Esophagus (tissue), 2 donors: Measurements from ENCODE around the gene SIM2. TPM values are rescaled to one million over a fixed set of nuclear protein-coding genes. Genes with fewer than 3 reads are reported as not detected.

ENCODE experiments used
- H3K27ac ChIP-seq, 2 donors: one replicate each; pipeline ENCODE4 v1.5.1; 2013; ENCODE audit warnings: low read depth in 2 of 2, mild to moderate bottlenecking in 2 of 2, inconsistent platforms in 1 of 2, low read length in 1 of 2, moderate library complexity in 1 of 2
- H3K27me3 ChIP-seq, 2 donors: one replicate each; pipeline ENCODE4 v1.6.1; 2013; ENCODE audit warnings: low read length in 2 of 2, control low read depth in 1 of 2, mild to moderate bottlenecking in 1 of 2; ENCODE audit not compliant: insufficient read depth in 2 of 2, control insufficient read depth in 1 of 2
- H3K36me3 ChIP-seq, 2 donors: one replicate each; pipeline ENCODE4 v1.6.1; 2013; ENCODE audit warnings: low read length in 1 of 2; ENCODE audit not compliant: control insufficient read depth in 2 of 2, insufficient read depth in 2 of 2
- H3K4me1 ChIP-seq, 2 donors: one replicate each; pipeline ENCODE4 v1.6.1; 2013; ENCODE audit warnings: low read length in 1 of 2; ENCODE audit not compliant: control insufficient read depth in 2 of 2, insufficient read depth in 2 of 2
- H3K4me3 ChIP-seq, 2 donors: one replicate each; pipeline ENCODE4 v1.5.1; 2013; ENCODE audit warnings: low read length in 2 of 2, mild to moderate bottlenecking in 2 of 2, low read depth in 1 of 2, moderate library complexity in 1 of 2
- H3K9me3 ChIP-seq, 2 donors: one replicate each; pipeline ENCODE4 v1.6.1; 2013; ENCODE audit warnings: mild to moderate bottlenecking in 2 of 2, low read depth in 1 of 2, low read length in 1 of 2, moderate library complexity in 1 of 2; ENCODE audit not compliant: control insufficient read depth in 2 of 2, insufficient read depth in 1 of 2
- WGBS, 2 donors: extraction: QIAGEN DNeasy Blood & Tissue Kit; methylation state at CpG; one replicate each; pipeline ENCODE4 v1.1.7; 2013; 5-methylcytosine and 5-hydroxymethylcytosine counted together
- polyA plus RNA-seq, 2 donors: library from polyadenylated mRNA; stranded (reverse); fragments of 200-250 nt; gene quantifications; one replicate each; pipeline ENCODE4 v1.2.3, GENCODE V29; 2013
- donor health status: healthy with polysubstance abuse.
- donor health status: Bipolar disorder and iron deficiency.

Gene SIM2
- polyA plus RNA-seq, 2 donors: 18.7 to 42.9 TPM

DNA sequence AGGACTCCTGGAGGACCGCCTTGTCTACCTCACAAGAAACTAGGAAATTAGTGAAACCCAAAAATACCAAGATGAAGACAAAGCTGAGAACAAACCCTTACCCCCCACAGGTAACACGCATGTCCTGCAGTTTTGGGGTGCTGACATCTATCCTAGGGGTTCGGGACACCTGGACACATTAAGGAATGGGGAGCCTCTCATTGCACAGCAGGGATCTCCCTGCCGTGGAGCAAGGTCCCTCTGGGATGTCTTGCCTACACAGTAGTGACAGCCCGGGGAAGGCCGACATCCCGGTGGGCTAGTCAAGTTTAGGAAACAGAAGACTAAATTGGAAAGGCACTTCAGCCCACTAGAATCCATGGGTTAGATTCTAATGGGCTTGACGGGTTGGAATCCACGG, 44.5 kb downstream of the SIM2 start:
- Histone ChIP-seq H3K27me3 (no peaks in the 10 kb centered on the region), H3K9me3 (no peaks in the 10 kb centered on the region), H3K4me1 (peaks cover 0 to 3% of the 10 kb centered on the region in 2 donors), H3K27ac (no peak overlapping the region), H3K4me3 (no peak overlapping the region), H3K36me3 (peaks cover 0 to 24% of the 10 kb centered on the region in 2 donors)
- 86 to 92% methylated on average over 9 of the region's 9 CpGs for WGBS, 2 donors

DNA sequence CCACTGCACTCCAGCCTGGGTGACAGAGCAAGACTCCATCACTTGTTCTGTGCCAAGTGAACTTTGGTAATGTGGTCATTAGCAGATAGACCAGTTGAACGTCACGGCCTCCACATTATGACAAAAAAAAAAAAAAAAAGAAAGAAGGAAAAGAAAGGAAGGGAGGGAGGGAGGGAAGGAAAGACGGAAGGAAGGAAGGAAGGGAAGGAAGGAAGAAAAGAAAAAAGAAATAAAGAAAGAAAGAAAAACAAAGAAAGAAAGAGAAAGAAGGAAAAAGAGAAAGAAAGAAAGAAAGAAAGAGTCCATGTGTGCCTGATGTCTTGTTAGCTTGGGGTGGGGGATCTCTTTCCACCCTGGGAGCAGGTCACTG, 45.3 kb downstream of the SIM2 start:
- Histone ChIP-seq H3K27ac (no peak overlapping the region), H3K36me3 (peaks cover 0 to 24% of the 10 kb centered on the region in 2 donors), H3K27me3 (no peaks in the 10 kb centered on the region), H3K4me1 (peaks cover 0 to 3% of the 10 kb centered on the region in 2 donors), H3K9me3 (no peaks in the 10 kb centered on the region), H3K4me3 (no peak overlapping the region)
- 60 to 77% methylated on average over 3 of the region's 3 CpGs for WGBS, 2 donors

DNA sequence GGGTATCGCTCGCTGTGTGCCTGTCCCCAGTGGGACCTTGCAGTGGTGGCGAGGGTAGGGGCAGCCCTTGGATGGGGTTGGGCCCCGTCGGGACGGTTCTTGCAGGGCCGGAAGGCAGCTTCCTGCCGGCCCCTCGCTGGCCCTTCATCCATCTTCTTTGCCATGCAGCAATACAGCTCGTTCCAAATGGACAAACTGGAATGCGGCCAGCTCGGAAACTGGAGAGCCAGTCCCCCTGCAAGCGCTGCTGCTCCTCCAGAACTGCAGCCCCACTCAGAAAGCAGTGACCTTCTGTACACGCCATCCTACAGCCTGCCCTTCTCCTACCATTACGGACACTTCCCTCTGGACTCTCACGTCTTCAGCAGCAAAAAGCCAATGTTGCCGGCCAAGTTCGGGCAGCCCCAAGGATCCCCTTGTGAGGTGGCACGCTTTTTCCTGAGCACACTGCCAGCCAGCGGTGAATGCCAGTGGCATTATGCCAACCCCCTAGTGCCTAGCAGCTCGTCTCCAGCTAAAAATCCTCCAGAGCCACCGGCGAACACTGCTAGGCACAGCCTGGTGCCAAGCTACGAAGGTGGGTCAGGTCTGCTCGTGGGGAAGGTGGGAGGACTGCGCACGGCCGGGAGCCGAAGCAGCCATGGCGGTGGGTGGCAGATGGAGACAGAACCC, 45.8 kb downstream of the SIM2 start:
- WGBS, 2 donors: 38 to 43% methylated on average over 29 to 30 of the region's 30 CpGs
- Histone ChIP-seq H3K4me3 (no peak overlapping the region), H3K4me1 (peaks cover 0 to 3% of the 10 kb centered on the region in 2 donors), H3K27ac (no peak overlapping the region), H3K27me3 (no peaks in the 10 kb centered on the region), H3K9me3 (no peaks in the 10 kb centered on the region), H3K36me3 (peaks cover 0 to 26% of the 10 kb centered on the region in 2 donors)

DNA sequence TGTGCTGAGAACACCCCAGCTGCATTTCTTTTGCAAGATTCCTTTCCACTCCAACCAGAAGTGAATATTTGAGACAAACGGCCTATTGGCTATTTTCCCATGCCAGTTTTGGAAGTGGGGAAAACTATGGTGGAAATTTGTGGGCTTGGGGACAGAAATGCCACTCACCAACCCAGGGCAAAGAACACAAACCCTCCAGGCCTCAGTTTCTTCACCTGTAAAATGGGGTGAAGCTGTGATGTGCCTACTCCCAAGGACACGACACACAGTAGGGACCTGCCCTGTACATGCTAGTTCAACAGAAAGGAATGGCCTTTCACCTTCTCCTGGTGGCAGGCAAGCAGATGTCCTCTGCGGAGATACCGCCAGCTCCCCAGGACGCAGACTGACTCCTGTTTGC, 46.5 kb downstream of the SIM2 start:
- Histone ChIP-seq H3K4me3 (no peak overlapping the region), H3K27me3 (no peaks in the 10 kb centered on the region), H3K9me3 (no peaks in the 10 kb centered on the region), H3K36me3 (peaks cover 0 to 28% of the 10 kb centered on the region in 2 donors), H3K27ac (no peak overlapping the region), H3K4me1 (peaks cover 0 to 3% of the 10 kb centered on the region in 2 donors)
- 84 to 85% methylated on average over 5 of the region's 5 CpGs for WGBS, 2 donors

DNA sequence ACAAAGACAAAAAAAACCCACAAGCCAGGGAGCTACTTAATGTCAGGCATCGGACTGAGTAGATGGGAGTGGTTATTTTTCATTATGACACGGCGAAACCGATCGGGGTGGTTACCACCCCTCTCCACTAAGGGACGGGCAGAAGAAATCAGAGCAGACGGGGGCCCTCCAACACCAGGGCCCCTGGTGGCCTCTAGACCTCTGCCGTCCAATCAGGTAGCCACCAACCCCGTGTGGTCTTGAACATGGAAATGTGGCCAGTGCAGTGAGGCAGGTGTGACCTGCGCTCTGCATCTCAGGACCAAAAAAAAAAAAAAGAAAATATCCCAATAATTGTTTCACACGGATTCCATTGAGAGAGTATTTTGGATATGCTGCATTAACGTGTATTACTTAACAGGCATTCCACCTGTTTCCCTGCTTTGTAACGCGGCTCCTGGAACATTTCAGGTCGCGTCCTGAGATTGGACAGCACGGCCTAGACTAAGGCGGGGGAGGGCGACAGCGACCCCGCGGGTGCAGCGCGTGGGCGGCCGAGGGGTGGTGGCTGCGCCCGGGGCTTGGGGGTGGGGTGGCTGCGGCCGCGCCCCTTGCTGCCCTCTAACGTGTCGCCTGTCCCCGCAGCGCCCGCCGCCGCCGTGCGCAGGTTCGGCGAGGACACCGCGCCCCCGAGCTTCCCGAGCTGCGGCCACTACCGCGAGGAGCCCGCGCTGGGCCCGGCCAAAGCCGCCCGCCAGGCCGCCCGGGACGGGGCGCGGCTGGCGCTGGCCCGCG, 48.3 kb downstream of the SIM2 start:
- Histone ChIP-seq H3K36me3 (peaks cover 0 to 22% of the 10 kb centered on the region in 2 donors), H3K9me3 (no peaks in the 10 kb centered on the region), H3K27ac (peak overlapping the region in 1 of 2 donors; percentile 22), H3K27me3 (no peaks in the 10 kb centered on the region), H3K4me1 (peaks cover 0 to 3% of the 10 kb centered on the region in 2 donors), H3K4me3 (peak overlapping the region; percentile 4 to 46)
- WGBS, 2 donors: 20 to 33% methylated on average over 32 to 62 of the region's 62 CpGs

DNA sequence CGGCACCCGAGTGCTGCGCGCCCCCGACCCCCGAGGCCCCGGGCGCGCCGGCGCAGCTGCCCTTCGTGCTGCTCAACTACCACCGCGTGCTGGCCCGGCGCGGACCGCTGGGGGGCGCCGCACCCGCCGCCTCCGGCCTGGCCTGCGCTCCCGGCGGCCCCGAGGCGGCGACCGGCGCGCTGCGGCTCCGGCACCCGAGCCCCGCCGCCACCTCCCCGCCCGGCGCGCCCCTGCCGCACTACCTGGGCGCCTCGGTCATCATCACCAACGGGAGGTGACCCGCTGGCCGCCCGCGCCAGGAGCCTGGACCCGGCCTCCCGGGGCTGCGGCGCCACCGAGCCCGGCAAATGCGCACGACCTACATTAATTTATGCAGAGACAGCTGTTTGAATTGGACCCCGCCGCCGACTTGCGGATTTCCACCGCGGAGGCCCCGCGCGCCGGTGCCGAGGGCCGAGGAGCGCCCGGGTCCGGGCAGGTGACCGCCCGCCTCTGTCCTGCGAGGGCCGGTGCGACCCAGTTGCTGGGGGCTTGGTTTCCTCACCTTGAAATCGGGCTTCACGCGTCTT, 49.0 kb downstream of the SIM2 start:
- H3K27me3 ChIP-seq: no peaks in the 10 kb centered on the region
- 15 to 28% methylated on average over 72 to 80 of the region's 80 CpGs for WGBS, 2 donors

DNA sequence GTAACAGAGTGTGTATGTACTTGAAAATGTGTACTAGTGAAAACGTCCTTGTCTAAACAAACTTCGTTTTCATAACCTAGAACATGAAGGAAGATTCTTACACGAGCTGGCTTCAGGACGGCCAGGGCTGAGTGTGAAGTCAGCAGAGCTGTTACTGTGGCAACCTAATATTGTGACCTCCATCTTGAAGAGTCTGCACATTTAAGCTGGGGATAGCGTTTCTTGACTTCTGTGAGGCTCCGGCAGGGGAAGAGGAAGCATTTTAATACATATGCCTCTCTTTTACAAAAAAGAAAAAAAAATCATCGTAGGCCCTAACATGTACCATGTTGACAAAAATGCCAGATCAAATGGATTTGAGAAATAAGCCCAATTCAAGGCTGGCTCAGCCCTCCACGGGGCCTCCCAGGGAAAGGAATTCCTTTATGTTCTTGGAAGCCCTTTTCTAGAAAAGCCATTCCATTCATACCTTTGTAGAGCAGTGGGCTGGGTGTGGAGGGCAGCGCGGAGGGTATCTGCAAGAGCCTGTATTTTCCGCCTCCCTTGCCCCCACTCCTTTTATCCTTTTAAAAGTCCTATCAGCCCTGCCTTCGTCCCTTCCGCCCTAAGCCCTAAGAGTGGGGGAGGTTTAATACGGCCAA, 51.1 kb downstream of the SIM2 start:
- H3K9me3 ChIP-seq: no peaks in the 10 kb centered on the region
- H3K27me3 ChIP-seq: no peaks in the 10 kb centered on the region
- H3K4me1 ChIP-seq: peaks cover 0 to 6% of the 10 kb centered on the region in 2 donors
- no peak overlapping the region for H3K27ac ChIP-seq
- peaks cover 0 to 15% of the 10 kb centered on the region in 2 donors for H3K36me3 ChIP-seq
- 55 to 68% methylated on average over 14 of the region's 14 CpGs for WGBS, 2 donors
- no peak overlapping the region for H3K4me3 ChIP-seq

More for the DNA sequence above, 49.0 kb downstream of the SIM2 start:
- H3K27ac ChIP-seq: no peak overlapping the region
- H3K4me3 ChIP-seq: peak overlapping the region in 1 of 2 donors; percentile 46
- H3K4me1 ChIP-seq: peaks cover 0 to 3% of the 10 kb centered on the region in 2 donors
- no peaks in the 10 kb centered on the region for H3K9me3 ChIP-seq
- peaks cover 0 to 22% of the 10 kb centered on the region in 2 donors for H3K36me3 ChIP-seq

DNA sequence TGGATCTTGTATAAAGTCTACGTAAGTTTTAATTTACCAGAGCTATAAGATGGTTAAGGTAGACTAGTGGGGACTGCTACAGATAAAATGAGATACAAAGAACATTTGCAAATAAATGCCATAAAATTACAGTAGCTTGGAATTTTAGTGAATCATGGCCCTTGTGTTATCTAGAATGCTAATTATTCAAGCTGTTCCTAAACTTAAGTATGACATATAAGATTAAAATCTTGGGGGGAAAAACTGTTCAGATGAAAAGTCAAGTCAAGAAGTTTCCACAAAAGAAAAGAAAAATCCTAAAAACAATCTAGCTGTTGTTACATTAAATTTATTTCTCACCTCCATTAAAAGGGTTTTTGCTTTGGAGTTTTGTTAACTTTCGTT, 51.7 kb downstream of the SIM2 start:
- Histone ChIP-seq H3K9me3 (no peaks in the 10 kb centered on the region), H3K36me3 (peaks cover 0 to 13% of the 10 kb centered on the region in 2 donors), H3K27ac (no peak overlapping the region), H3K27me3 (no peaks in the 10 kb centered on the region), H3K4me1 (peaks cover 0 to 6% of the 10 kb centered on the region in 2 donors), H3K4me3 (no peak overlapping the region)
- 94 to 97% methylated on average over 2 of the region's 2 CpGs for WGBS, 2 donors

DNA sequence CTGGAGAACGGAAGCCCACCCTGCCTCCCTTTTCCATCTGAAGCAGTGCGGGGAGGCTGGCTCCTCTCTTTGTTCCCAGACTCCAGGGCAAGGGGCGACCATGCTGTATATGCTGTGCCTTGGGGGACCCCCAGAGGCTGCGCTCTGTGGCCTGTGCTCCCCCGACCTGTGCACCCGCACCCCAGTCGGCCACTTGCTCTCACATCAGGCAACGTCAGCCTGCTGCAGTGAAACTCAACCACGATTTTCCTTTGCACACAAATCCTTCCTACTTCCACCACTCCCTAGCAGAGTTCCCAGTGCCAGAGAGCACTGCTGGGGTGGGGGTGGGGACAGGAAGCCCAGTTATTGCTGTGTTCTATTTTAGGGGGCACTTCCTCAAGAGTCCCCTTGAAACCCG, 52.5 kb downstream of the SIM2 start:
- Histone ChIP-seq H3K9me3 (no peaks in the 10 kb centered on the region), H3K27ac (no peak overlapping the region), H3K27me3 (no peaks in the 10 kb centered on the region), H3K4me1 (peaks cover 0 to 6% of the 10 kb centered on the region in 2 donors), H3K36me3 (peaks cover 0 to 11% of the 10 kb centered on the region in 2 donors), H3K4me3 (no peak overlapping the region)
- 72 to 83% methylated on average over 10 of the region's 10 CpGs for WGBS, 2 donors
